Left lung (tissue), 10 donors: ENCODE data around the gene EPX. TPM values are rescaled to one million over a fixed set of nuclear protein-coding genes. Genes with fewer than 3 reads are reported as not detected.

Experiments used
- ATAC-seq: fragments of 200-7000 bp; cut with Tn5 transposase; one replicate; pipeline ENCODE4 v1.9.1; 2020; ENCODE audit warnings: moderate library complexity
- DNase-seq, 4 donors: peaks; one replicate each; pipeline ENCODE4 v3.0.0-alpha.2; 2013 to 2020
- H3K27ac ChIP-seq, 2 donors: fragments of 200-600 bp; sonication (generic) in 1 of 2; one replicate each; pipeline versions ENCODE4 v1.5.0 to v1.8.0; 2020 to 2021
- H3K27me3 ChIP-seq, 2 donors: fragments of 200-600 bp; sonication (generic) in 1 of 2; one replicate each; pipeline versions ENCODE4 v1.5.0 to v1.8.0; 2020 to 2021
- H3K36me3 ChIP-seq, 2 donors: fragments of 200-600 bp; sonication (generic) in 1 of 2; one replicate each; pipeline versions ENCODE4 v1.5.0 to v1.8.0; 2020 to 2021
- H3K4me1 ChIP-seq, 2 donors: fragments of 200-600 bp; one replicate each; pipeline ENCODE4 v1.8.0; 2021
- H3K4me3 ChIP-seq, 2 donors: fragments of 200-600 bp; sonication (generic) in 1 of 2; one replicate each; pipeline versions ENCODE4 v1.5.0 to v1.8.0; 2020 to 2021; ENCODE audit warnings: mild to moderate bottlenecking in 1 of 2
- H3K9me3 ChIP-seq, 2 donors: fragments of 200-600 bp; sonication (generic) in 1 of 2; one replicate each; pipeline versions ENCODE4 v1.5.0 to v1.8.0; 2020 to 2021
- CTCF ChIP-seq, 2 donors: fragments of 200-600 bp; sonication (generic) in 1 of 2; IDR thresholded peaks; one replicate each; pipeline versions ENCODE4 v1.5.0 to v1.8.0; 2021; ENCODE audit warnings: antibody characterized with exemption in 2 of 2
- intact Hi-C, 2 donors: fragments of 100-400 bp; cut with DNase I; formaldehyde crosslinking; loops; one replicate each; pipeline versions ENCODE4 v1.11.2 to v1.14.2; 2022
- polyA plus RNA-seq, 6 donors: library from polyadenylated mRNA; unstranded; fragments of 120-200 nt; gene quantifications; one replicate each; pipeline ENCODE4 v1.2.1, GENCODE V29; 2013; ENCODE audit not compliant: insufficient read length in 6 of 6
- total RNA-seq, 2 donors: library from RNA; stranded (reverse); fragmentation: NEBNext Ultra II Directional; extraction: Animal tissue kit (Norgen Biotek cat#: 25700); gene quantifications; one replicate each; pipeline ENCODE4 v1.2.1, GENCODE V29; 2021
- donor health status: DM: no; HTN: yes; CAD: no.
- donor health status: DM: no; HTN: no; CAD: no.

EPX gene
- total and polyA plus RNA-seq, 8 donors = 0.63 to 1.2 (median 0.90) TPM; not detected in 2

GRCh38 chr17:58184308-58184985 is 8.1 kb upstream of the EPX start:
- intact Hi-C loops = no loop called here
- ATAC-seq (no peak), DNase-seq (no peak)
- no peaks in the 10 kb centered on the region for H3K9me3 ChIP-seq
- no peak overlapping the region for H3K4me3 ChIP-seq
- H3K27ac ChIP-seq = no peak overlapping the region
- TF ChIP-seq CTCF (IDR thresholded peaks at IDR 0.05) = no peak
- H3K4me1 ChIP-seq = no peaks in the 10 kb centered on the region
- H3K27me3 ChIP-seq = peaks cover 0 to 3% of the 10 kb centered on the region in 2 donors
- no peaks in the 10 kb centered on the region for H3K36me3 ChIP-seq

- ATAC-seq = no peak
- H3K9me3 ChIP-seq = no peaks in the 10 kb centered on the region
- H3K36me3 ChIP-seq = no peaks in the 10 kb centered on the region
- no peak overlapping the region for H3K4me3 ChIP-seq
- no peak for TF ChIP-seq CTCF (IDR thresholded peaks at IDR 0.05)
- H3K4me1 ChIP-seq = no peaks in the 10 kb centered on the region
- peaks cover 0 to 6% of the 10 kb centered on the region in 2 donors for H3K27me3 ChIP-seq
- DNase-seq = no peak
- no peak overlapping the region for H3K27ac ChIP-seq
- intact Hi-C loops = no loop called here
These were observed 7.4 kb upstream of the EPX start for GRCh38 chr17:58184986-58185761.

- H3K4me3 ChIP-seq = no peak overlapping the region
- DNase-seq = no peak
- H3K27ac ChIP-seq = no peak overlapping the region
- TF ChIP-seq CTCF (IDR thresholded peaks at IDR 0.05) = no peak
- intact Hi-C loops = no loop called here
- no peak for ATAC-seq
- H3K36me3 ChIP-seq = no peaks in the 10 kb centered on the region
- no peaks in the 10 kb centered on the region for H3K9me3 ChIP-seq
- peaks cover 0 to 19% of the 10 kb centered on the region in 2 donors for H3K27me3 ChIP-seq
- H3K4me1 ChIP-seq = no peaks in the 10 kb centered on the region
These were observed 5.9 kb upstream of the EPX start for GRCh38 chr17:58186591-58186990.

- H3K27me3 ChIP-seq = peaks cover 0 to 24% of the 10 kb centered on the region in 2 donors
- H3K36me3 ChIP-seq = no peaks in the 10 kb centered on the region
- H3K4me3 ChIP-seq = no peak overlapping the region
- no peaks in the 10 kb centered on the region for H3K9me3 ChIP-seq
- TF ChIP-seq CTCF (IDR thresholded peaks at IDR 0.05) = no peak
- H3K27ac ChIP-seq = no peak overlapping the region
- intact Hi-C loops = no loop called here
- no peak for ATAC-seq
- no peak for DNase-seq
- no peaks in the 10 kb centered on the region for H3K4me1 ChIP-seq
These were observed 5.5 kb upstream of the EPX start for GRCh38 chr17:58187063-58187462.

- Histone ChIP-seq H3K9me3 (no peaks in the 10 kb centered on the region), H3K4me3 (no peak overlapping the region), H3K4me1 (no peaks in the 10 kb centered on the region), H3K27ac (no peak overlapping the region), H3K36me3 (no peaks in the 10 kb centered on the region), H3K27me3 (peaks cover 0 to 28% of the 10 kb centered on the region in 2 donors)
- TF ChIP-seq CTCF (IDR thresholded peaks at IDR 0.05) = no peak
- no peak for ATAC-seq
- no peak for DNase-seq
- intact Hi-C loops = no loop called here
These were observed 4.9 kb upstream of the EPX start for GRCh38 chr17:58187675-58188074.
